Stimulated activated CD8-positive, alpha-beta memory T cell treated with anti-CD3 and anti-CD28 coated beads, Interleukin-4, amount 100 ng/mL, for 24 hours (primary cell): Measurements from ENCODE around the gene TFEB.

Experiments
- DNase-seq: peaks from one replicate; pipeline ENCODE4 v3.0.0-alpha.2; 2020; ENCODE audit warnings: low read depth

The TFEB gene

GRCh38 chr6:41763470-41763869, 28.1 kb upstream of the TFEB start:
- no peak for DNase-seq

- no peak for DNase-seq
These were observed 24.6 kb upstream of the TFEB start for GRCh38 chr6:41759905-41760579.

GRCh38 chr6:41759106-41759904, 23.9 kb upstream of the TFEB start:
- DNase-seq: no peak

- DNase-seq: no peak
These were observed 23.2 kb upstream of the TFEB start for GRCh38 chr6:41758641-41759035.

- DNase-seq: no peak
These were observed 22.7 kb upstream of the TFEB start for GRCh38 chr6:41757931-41758640.

GRCh38 chr6:41757271-41757670, 21.9 kb upstream of the TFEB start:
- DNase-seq: no peak

- DNase-seq: no peak
These were observed 20.9 kb upstream of the TFEB start for GRCh38 chr6:41756354-41756753.

GRCh38 chr6:41755895-41756294, 20.5 kb upstream of the TFEB start:
- DNase-seq: no peak

GRCh38 chr6:41750374-41750773, 15.0 kb upstream of the TFEB start:
- DNase-seq: no peak

- DNase-seq: no peak
These were observed 13.1 kb upstream of the TFEB start for GRCh38 chr6:41748542-41748941.

GRCh38 chr6:41748102-41748477, 12.7 kb upstream of the TFEB start:
- no peak for DNase-seq

GRCh38 chr6:41747256-41748101, 12.1 kb upstream of the TFEB start, which contains the start of gene PGC:
PGC (minus strand) TSS chr6:41747397; CDS start chr6:41747334, 63 bp downstream.
- DNase-seq: no peak

- no peak for DNase-seq
These were observed 10.7 kb upstream of the TFEB start for GRCh38 chr6:41746107-41746506.

- no peak for DNase-seq
These were observed 8.9 kb upstream of the TFEB start for GRCh38 chr6:41744236-41744787.

GRCh38 chr6:41743406-41744235, 8.2 kb upstream of the TFEB start:
- DNase-seq: no peak

GRCh38 chr6:41741625-41742490, 6.5 kb upstream of the TFEB start:
- no peak for DNase-seq

- no peak for DNase-seq
These were observed 5.2 kb upstream of the TFEB start for GRCh38 chr6:41740366-41741162.

- no peak for DNase-seq
These were observed 3.6 kb upstream of the TFEB start for GRCh38 chr6:41739041-41739440.

- no peak for DNase-seq
These were observed 2.3 kb upstream of the TFEB start for GRCh38 chr6:41737591-41738130.
